GF-D8 (cell line): ENCODE measurements around the gene WDR93.
A peak's percentile ranks its signal among the peaks of the same experiment; 100 is the strongest.

Experiments
- DNase-seq: peaks from one replicate; lab custom pipeline; 2025; lab: John Stamatoyannopoulos, UW

Gene WDR93

GRCh38 chr15:89749054-89749453 is 58.4 kb downstream of the WDR93 start:
- no peak for DNase-seq

DNA sequence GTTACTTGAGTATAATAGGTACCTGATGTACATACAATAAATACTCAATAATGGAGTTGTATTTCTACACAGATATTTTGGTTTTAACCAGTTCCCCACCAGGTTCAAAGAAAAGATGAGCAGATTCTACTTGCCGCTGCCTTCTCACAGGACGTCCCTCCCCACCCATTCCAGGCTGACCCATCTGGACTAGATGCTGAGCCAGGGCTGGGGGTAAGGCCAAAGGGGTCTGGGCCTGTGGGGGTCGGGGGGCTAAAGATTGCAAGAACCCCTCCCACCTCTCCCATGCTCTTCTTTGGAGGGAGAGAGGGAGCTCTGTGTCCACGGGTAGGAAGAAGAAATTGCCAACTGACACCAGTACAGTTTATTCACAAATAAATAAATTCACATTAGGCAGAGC is 58.9 kb downstream of the WDR93 start:
- DNase-seq = no peak

DNA sequence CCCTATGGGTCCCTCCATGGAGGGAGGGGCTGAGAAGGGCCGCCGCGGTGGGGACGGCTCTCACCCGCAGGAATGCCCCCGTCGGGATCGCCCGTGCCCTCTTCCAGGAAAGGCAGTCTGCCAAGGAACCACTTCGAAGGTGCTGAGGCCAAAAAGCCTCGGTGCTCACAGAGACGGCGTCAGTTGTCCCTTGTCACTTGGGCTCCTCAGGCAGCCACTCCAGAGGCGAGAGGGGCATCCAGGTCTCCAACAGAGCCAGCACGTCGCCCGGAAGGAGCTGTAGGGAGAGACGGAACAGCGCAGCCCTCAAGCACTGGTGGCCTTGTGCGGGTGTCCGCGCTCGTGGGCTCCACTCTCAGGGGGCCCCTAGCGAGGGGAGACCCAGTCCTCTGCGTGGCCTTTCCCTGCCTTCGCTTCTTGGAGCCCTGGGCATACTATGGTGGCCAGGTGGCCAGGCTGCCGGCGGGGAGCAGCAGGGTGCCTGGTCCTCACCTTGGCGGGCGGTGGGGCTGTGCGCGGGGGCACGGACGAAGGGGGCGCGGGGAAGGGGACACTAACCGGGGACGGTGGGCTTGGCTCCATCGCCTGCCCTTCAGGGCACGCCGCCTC is 59.4 kb downstream of the WDR93 start:
- no peak for DNase-seq

DNA sequence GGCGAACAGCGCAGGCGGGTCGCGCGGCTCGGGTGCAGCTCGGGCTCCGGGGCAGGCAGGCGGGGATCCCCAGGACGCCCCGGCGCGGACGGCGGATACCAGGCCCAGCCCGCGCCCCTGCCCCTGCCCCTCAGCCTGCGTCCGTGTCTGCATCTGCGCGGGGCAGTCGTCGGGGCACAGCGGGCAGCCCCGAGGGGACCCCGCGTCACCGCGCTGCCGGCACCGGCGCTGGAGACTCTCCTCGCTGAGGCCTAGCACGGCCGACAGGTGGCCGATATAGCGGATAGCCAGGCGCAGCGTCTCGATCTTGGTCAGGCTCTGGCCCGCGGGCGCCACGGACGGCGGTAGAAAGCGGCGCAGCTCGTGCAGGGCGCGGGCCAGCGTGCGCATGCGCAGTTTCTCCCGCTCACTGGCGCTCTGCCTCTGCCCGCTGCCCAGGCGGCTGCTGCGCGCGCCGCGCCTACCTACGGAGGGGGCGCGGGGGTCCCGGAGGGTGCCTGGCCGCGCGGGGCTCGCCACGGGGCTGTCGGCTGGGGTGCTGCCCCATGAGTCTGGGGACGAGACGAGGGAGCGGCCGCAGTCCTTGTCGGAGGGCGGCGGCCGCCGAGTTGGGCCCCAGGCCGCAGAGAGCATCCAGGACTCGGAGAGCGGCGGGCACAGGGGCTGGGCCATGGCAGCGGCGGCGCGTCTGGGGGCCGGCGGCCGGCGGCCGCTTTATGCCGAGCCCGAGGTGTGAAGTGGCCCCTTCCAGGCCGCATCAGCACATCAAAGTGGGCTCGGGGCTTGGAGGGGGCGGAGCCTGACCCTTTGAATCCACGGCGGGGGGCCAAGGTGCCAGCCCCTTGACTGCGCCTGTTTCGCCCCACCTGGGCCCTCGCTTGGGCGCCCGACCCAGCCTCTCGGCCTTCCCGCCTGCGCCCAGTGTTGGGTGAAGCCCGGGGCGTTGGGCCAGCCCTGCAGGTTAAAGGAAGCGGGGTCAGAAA is 60.2 kb downstream of the WDR93 start, which contains the start of gene MESP1:
MESP1 (minus strand) TSS at position 690 of the 983 bp plus-strand sequence; CDS start at position 672, 18 bp downstream.
- DNase-seq = peak; percentile 76

- no peak for DNase-seq
Measured at GRCh38 chr15:89751748-89752147, 61.1 kb downstream of the WDR93 start.

DNA sequence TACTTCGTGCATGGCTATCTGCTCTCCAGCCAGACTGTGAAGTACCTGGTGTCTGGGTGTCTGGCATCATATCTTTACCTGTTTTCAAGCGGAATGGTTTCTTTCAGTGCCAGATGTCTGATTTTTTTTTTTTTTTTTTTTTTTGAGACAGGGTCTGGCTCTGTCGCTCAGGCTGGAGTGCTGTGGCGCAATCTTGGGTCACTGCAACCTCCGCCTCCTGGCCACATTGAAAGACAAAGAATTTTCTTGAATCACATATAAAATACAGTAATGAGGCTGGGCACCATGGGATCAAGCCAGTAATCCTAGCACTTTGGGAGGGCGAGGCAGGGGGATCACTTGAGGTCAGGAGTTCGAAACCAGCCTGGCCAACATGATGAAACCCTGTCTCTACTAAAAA is 63.2 kb downstream of the WDR93 start:
- no peak for DNase-seq

GRCh38 chr15:89754361-89755154 is 63.9 kb downstream of the WDR93 start:
- no peak for DNase-seq

DNA sequence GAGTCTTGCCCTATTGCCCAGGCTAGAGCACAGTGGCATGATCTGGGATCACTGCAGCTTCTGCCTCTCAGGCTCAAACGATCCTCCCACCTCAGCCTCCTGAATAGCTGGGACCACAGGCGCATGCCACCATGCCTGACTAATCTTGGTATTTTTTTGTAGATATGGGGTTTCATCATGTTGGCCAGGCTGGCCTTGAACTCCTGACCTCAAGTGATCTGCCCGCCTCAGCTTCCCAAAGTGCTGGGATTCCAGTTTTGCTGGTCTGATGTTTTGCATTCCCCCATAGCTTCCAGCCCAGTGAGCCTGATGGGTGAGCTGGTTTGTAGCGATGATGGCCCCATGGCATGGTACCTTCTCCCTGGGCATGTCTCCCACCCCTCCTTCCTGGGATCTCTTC is 65.1 kb downstream of the WDR93 start:
- no peak for DNase-seq

DNA sequence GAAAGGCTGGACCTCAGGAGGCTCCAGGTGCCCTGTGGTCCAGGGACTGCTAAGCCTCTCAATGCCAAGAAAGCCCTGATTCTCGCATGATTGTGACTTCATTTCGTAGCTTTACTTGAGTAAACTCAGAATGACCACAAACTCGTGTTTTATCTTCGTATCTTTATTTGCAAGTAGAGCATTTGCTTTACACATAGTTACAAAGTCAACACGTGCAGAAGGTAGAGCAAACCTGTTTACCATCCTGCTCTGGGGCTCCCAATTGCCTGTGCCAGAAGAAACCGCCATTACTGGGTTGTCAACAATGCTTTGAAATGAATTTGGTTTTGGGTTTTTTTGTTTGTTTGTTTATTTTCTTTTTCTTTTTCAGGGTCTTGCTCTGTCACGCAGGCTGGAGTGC is 66.3 kb downstream of the WDR93 start:
- DNase-seq = no peak

DNA sequence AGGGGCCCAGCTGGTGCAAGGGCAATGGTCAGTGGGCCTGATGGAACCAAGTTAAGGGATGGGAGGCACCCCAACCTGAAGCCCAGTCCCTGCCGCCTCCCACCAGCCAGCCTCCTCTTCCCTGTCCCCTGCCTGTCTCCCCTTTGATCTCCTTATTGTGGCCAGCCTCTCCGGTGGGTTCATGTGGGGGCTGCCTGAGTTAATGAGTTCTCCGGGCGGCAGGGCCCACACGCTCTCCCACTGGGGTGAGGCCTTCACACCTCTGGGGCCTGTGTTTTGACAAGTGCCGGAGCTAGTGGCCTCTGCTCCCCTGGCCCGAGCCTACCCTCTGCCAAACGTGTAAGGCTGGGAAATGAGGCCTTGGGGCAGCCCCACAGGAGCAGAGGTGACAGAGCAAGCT is 67.7 kb downstream of the WDR93 start:
- DNase-seq = no peak

- no peak for DNase-seq
Measured at GRCh38 chr15:89758981-89759380, 68.4 kb downstream of the WDR93 start.

- no peak for DNase-seq
Measured at GRCh38 chr15:89759835-89760234, 69.2 kb downstream of the WDR93 start.

- peak; percentile 18 for DNase-seq
Measured at GRCh38 chr15:89760303-89761008, 69.8 kb downstream of the WDR93 start.

- no peak for DNase-seq
Measured at GRCh38 chr15:89761009-89761831, 70.6 kb downstream of the WDR93 start.

DNA sequence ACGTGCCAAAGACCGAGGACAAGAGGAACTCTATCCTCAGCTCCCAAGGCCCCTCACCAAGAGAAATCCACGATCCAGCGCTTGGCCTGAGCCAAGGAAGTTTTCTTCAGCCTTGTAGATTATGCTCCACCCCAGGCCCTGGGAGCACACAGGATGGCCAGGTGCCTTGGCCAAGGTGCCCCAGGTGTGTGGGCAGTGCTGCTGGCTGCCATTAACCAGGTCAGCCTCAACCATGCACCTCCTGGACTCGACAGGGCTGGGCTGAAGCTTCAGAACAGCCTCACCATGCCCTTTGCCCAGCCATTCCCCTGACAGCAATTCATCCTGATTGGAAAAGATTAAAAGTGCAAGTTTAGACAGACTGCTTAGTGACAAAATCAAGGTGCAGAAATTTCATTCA is 71.3 kb downstream of the WDR93 start:
- no peak for DNase-seq

GRCh38 chr15:89765694-89766093 is 75.1 kb downstream of the WDR93 start:
- no peak for DNase-seq

GRCh38 chr15:89766357-89767311 is 76.0 kb downstream of the WDR93 start:
- DNase-seq = no peak

DNA sequence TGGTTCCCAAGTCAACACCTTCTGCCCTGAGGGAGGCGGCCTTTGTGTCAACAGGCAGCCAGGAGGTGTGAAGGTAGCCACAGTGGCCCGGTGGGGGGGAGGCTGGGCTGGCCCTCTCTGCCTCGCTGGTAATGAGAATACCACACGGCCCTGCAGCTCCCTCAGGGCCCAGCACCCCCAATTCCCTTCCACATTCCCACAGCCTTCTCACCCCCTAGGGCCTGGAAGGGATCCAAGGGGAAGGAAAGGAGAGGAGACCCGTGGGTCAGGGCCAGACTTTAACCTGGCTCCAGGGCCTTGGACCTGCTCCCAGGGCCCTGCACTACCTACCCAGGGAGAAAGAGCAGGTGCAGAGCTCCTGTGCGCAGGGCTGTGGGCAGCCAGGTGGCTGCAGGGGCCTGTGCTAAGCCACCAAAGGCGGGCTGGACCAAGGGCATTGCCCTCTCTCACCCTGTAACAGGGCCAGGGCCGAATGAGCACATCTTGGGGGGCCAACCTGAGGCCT is 76.9 kb downstream of the WDR93 start:
- DNase-seq = no peak

DNA sequence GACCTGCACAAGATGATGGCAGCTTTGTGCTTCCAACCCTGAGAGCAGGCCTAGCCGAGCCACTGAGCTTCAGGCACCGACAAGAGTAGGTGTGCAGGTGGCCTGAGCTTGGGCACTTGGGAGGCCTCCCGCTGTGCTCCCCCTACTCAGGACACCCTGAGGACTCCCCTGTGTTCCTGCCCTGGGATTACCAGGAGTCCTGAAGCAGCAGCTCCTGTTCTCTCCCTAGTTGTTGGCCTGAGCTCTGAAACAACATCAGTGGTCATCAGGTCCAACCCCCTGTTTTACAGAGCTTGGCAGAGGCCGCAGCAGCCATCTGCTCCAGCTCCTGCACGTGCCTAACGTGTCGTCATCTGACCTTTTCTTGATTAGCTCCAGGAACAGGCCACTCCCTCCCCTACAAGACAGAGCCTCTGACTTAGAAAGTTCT is 77.5 kb downstream of the WDR93 start:
- no peak for DNase-seq
